ENCODE data around the gene GPC6. TPM values are rescaled to one million over a fixed set of nuclear protein-coding genes. Genes with fewer than 3 reads are reported as not detected.

GPC6 gene
- polyA plus RNA-seq, 1 donor (not counting 4 experiments of a cell fraction or from before 2014, with no cell fraction given), result 0.42 TPM

DNA sequence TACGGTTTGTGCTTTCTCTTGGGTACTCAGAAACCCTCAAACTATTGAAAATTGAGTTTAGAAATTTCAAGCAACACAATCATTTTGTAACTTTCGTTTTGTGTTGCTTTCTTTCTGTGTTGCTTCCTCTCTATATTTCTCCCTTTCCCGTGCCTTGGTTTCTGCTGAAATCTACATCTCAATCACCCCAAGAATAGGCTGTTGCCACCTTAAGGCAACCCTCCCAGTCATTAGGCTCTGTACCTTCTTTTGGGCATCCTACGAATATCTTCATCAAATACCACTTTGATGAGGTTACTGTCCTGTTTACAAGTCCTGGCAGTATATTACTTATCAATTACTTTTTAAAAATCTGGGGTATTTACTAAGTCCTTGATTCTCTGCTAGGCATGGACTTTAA, 621.6 kb downstream of the GPC6 start:
- no peak for DNase-seq (ENCODE audit: low read depth, low spot score)
- dilution Hi-C loops (cut with MboI; ENCODE audit: extremely low pct_ligation_motif_present, low sequenced_read_pairs), result no loop called here

GRCh38 chr13:93851236-93851635, 624.6 kb downstream of the GPC6 start:
- Histone ChIP-seq H3K27me3 (ENCODE audit: control insufficient read depth, extremely low read depth, insufficient read depth, low read length) (no peaks in the 10 kb centered on the region), H3K27ac (ENCODE audit: control insufficient read depth, insufficient read depth, low read length) (no peak overlapping the region), H3K9me1 (ENCODE audit: control insufficient read depth, extremely low read depth, insufficient read depth, low read length) (no peaks in the 10 kb centered on the region), H3K9me3 (ENCODE audit: control insufficient read depth, low read depth, low read length) (no peaks in the 10 kb centered on the region), H3K4me1 (ENCODE audit: control insufficient read depth, extremely low read depth, insufficient read depth, low read length) (no peaks in the 10 kb centered on the region), H3K79me2 (ENCODE audit: control insufficient read depth, insufficient read depth, low read length) (no peaks in the 10 kb centered on the region), H2AFZ (ENCODE audit: control insufficient read depth, low read length) (no peak overlapping the region), H3K4me2 (ENCODE audit: control insufficient read depth, extremely low read depth, insufficient read depth, low read depth, low read length) (no peak overlapping the region), H4K20me1 (ENCODE audit: control insufficient read depth, extremely low read depth, insufficient read depth, low read length) (no peaks in the 10 kb centered on the region), H3K4me3 (ENCODE audit: control insufficient read depth in 2 of 3, extremely low read depth in 1 of 3, insufficient read depth in 2 of 3, low read depth in 1 of 3, low read length in 3 of 3) (no peak overlapping the region), H3K36me3 (ENCODE audit: control insufficient read depth in 2 of 2, extremely low read depth in 1 of 2, insufficient read depth in 2 of 2, low read length in 2 of 2) (no peaks in the 10 kb centered on the region), H3K9ac (ENCODE audit: control insufficient read depth, extremely low read depth, insufficient read depth, low read length) (no peak overlapping the region)
- TF ChIP-seq, protein P1, sequence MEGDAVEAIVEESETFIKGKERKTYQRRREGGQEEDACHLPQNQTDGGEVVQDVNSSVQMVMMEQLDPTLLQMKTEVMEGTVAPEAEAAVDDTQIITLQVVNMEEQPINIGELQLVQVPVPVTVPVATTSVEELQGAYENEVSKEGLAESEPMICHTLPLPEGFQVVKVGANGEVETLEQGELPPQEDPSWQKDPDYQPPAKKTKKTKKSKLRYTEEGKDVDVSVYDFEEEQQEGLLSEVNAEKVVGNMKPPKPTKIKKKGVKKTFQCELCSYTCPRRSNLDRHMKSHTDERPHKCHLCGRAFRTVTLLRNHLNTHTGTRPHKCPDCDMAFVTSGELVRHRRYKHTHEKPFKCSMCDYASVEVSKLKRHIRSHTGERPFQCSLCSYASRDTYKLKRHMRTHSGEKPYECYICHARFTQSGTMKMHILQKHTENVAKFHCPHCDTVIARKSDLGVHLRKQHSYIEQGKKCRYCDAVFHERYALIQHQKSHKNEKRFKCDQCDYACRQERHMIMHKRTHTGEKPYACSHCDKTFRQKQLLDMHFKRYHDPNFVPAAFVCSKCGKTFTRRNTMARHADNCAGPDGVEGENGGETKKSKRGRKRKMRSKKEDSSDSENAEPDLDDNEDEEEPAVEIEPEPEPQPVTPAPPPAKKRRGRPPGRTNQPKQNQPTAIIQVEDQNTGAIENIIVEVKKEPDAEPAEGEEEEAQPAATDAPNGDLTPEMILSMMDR (optimal IDR thresholded peaks at IDR 0.05 in 1 of 3, IDR thresholded peaks at IDR 0.05 in 1 of 3, conservative IDR thresholded peaks at IDR 0.05 in 1 of 3; ENCODE audit: extremely low read depth in 1 of 3, insufficient read depth in 2 of 3, low read length in 3 of 3), result no peak
- no peak for TF ChIP-seq EZH2 (IDR thresholded peaks at IDR 0.05; ENCODE audit: low read length)
- dilution Hi-C loops (cut with MboI; ENCODE audit: extremely low pct_ligation_motif_present, low sequenced_read_pairs), result no loop called here
- FAIRE-seq (no peak), DNase-seq (ENCODE audit: low read depth, low spot score) (no peak)

More for the DNA sequence above, 621.6 kb downstream of the GPC6 start:
- Histone ChIP-seq H4K20me1 (ENCODE audit: control insufficient read depth, extremely low read depth, insufficient read depth, low read length) (no peaks in the 10 kb centered on the region), H3K4me1 (ENCODE audit: control insufficient read depth, extremely low read depth, insufficient read depth, low read length) (no peaks in the 10 kb centered on the region), H3K9me1 (ENCODE audit: control insufficient read depth, extremely low read depth, insufficient read depth, low read length) (no peaks in the 10 kb centered on the region), H2AFZ (ENCODE audit: control insufficient read depth, low read length) (no peak overlapping the region), H3K27ac (ENCODE audit: control insufficient read depth, insufficient read depth, low read length) (no peak overlapping the region), H3K27me3 (ENCODE audit: control insufficient read depth, extremely low read depth, insufficient read depth, low read length) (no peaks in the 10 kb centered on the region), H3K79me2 (ENCODE audit: control insufficient read depth, insufficient read depth, low read length) (no peaks in the 10 kb centered on the region), H3K36me3 (ENCODE audit: control insufficient read depth in 2 of 2, extremely low read depth in 1 of 2, insufficient read depth in 2 of 2, low read length in 2 of 2) (no peaks in the 10 kb centered on the region), H3K9ac (ENCODE audit: control insufficient read depth, extremely low read depth, insufficient read depth, low read length) (no peak overlapping the region), H3K4me2 (ENCODE audit: control insufficient read depth, extremely low read depth, insufficient read depth, low read depth, low read length) (no peak overlapping the region), H3K9me3 (ENCODE audit: control insufficient read depth, low read depth, low read length) (no peaks in the 10 kb centered on the region), H3K4me3 (ENCODE audit: control insufficient read depth in 2 of 3, extremely low read depth in 1 of 3, insufficient read depth in 2 of 3, low read depth in 1 of 3, low read length in 3 of 3) (no peak overlapping the region)
- TF ChIP-seq, protein P1 (optimal IDR thresholded peaks at IDR 0.05 in 1 of 3, IDR thresholded peaks at IDR 0.05 in 1 of 3, conservative IDR thresholded peaks at IDR 0.05 in 1 of 3; ENCODE audit: extremely low read depth in 1 of 3, insufficient read depth in 2 of 3, low read length in 3 of 3), result no peak
- TF ChIP-seq EZH2 (IDR thresholded peaks at IDR 0.05; ENCODE audit: low read length), result no peak
- no peak for FAIRE-seq

All from keratinocyte (primary cell).